Right ventricle myocardium inferior (tissue), 1 donor: ENCODE measurements around the gene ALKBH7. TPM values are rescaled to one million over a fixed set of nuclear protein-coding genes. Genes with fewer than 3 reads are reported as not detected.
"Not testable (repeated sequence)": the region's sequence is repeated elsewhere in the genome, so short reads cannot be mapped to it uniquely, and the experiment has no call there.

Source experiments
- ATAC-seq: fragments of 200-7000 bp; cut with Tn5 transposase; one replicate; pipeline ENCODE4 v1.9.1; 2020; ENCODE audit warnings: mild to moderate bottlenecking, moderate library complexity
- DNase-seq: peaks from one replicate; pipeline ENCODE4 v3.0.0; 2021; ENCODE audit errors: missing footprints
- intact Hi-C: fragments of 100-400 bp; cut with DNase I; formaldehyde crosslinking; loops from one replicate; pipeline ENCODE4 v1.11.0; 2022
- total RNA-seq: library from RNA; stranded (reverse); fragmentation: NEBNext Ultra II Directional; extraction: Animal tissue kit (Norgen Biotek cat#: 25700); gene quantifications from one replicate; pipeline ENCODE4 v1.2.1, GENCODE V29; 2021
- donor health status: DM: no; HTN: yes; CAD: no; lungs with severe emphysema.

Gene ALKBH7
- total RNA-seq, 1 donor from 2014 or later, result 134 TPM

- not testable (repeated sequence) for ATAC-seq, DNase-seq
- intact Hi-C loops, result loop anchor here (1.0 kb wide), 1 partner anchor 32 kb away; the partner anchor contains the start of gene GTF2F1
Observed at GRCh38 chr19:6360857-6361216, 11.8 kb upstream of the ALKBH7 start.

- ATAC-seq (no peak), DNase-seq (no peak)
- intact Hi-C loops, result no loop called here
Observed at GRCh38 chr19:6362027-6362350, 10.6 kb upstream of the ALKBH7 start.

GRCh38 chr19:6362351-6362801 lies 10.2 kb upstream of the ALKBH7 start:
- DNase-seq (no peak), ATAC-seq (no peak)
- intact Hi-C loops, result no loop called here

GRCh38 chr19:6364353-6364752 lies 8.2 kb upstream of the ALKBH7 start:
- ATAC-seq (no peak), DNase-seq (no peak)
- intact Hi-C loops, result no loop called here

- intact Hi-C loops, result loop anchor here (1.0 to 2.0 kb wide), 3 partner anchors 20 to 469 kb away; partner anchors contain the start of genes GTF2F1 and VMAC
- ATAC-seq (peak; percentile 90), DNase-seq (peak; percentile 100)
Observed at GRCh38 chr19:6373096-6373812, 660 bp downstream of the ALKBH7 start.

- no peak for DNase-seq
- intact Hi-C loops, result loop anchor here (1.0 to 2.0 kb wide), 3 partner anchors 19 to 469 kb away; partner anchors contain the start of genes GTF2F1 and VMAC
- no peak for ATAC-seq
Observed at GRCh38 chr19:6373813-6374108, 1.2 kb downstream of the ALKBH7 start.

- intact Hi-C loops, result no loop called here
- ATAC-seq, result no peak
Observed at GRCh38 chr19:6374161-6374709, 1.6 kb downstream of the ALKBH7 start.

GRCh38 chr19:6374711-6375410 lies 2.3 kb downstream of the ALKBH7 start:
- intact Hi-C loops, result no loop called here
- DNase-seq (no peak), ATAC-seq (no peak)

More at GRCh38 chr19:6374161-6374709, 1.6 kb downstream of the ALKBH7 start:
- DNase-seq, result no peak

- intact Hi-C loops, result no loop called here
- no peak for ATAC-seq
- DNase-seq, result no peak
Observed at GRCh38 chr19:6375411-6376010, 2.9 kb downstream of the ALKBH7 start, which contains the start of gene PSPN. TSS of gene PSPN (minus strand) at chr19:6375933. CDS start at chr19:6375849, 84 bp downstream.

- ATAC-seq (no peak), DNase-seq (no peak)
- intact Hi-C loops, result no loop called here
Observed at GRCh38 chr19:6376512-6377190, 4.1 kb downstream of the ALKBH7 start.

GRCh38 chr19:6378041-6378440 lies 5.4 kb downstream of the ALKBH7 start:
- intact Hi-C loops, result no loop called here
- ATAC-seq, result no peak
- no peak for DNase-seq

- no peak for ATAC-seq
- intact Hi-C loops, result no loop called here
- no peak for DNase-seq
Observed at GRCh38 chr19:6378486-6378885, 5.9 kb downstream of the ALKBH7 start.

GRCh38 chr19:6379744-6380143 lies 7.2 kb downstream of the ALKBH7 start:
- ATAC-seq (no peak), DNase-seq (no peak)
- intact Hi-C loops, result no loop called here

GRCh38 chr19:6381030-6381750 lies 8.6 kb downstream of the ALKBH7 start:
- ATAC-seq (no peak), DNase-seq (no peak)
- intact Hi-C loops, result no loop called here

GRCh38 chr19:6383188-6383587 lies 10.6 kb downstream of the ALKBH7 start:
- intact Hi-C loops, result no loop called here
- no peak for DNase-seq

GRCh38 chr19:6384381-6384780 lies 11.8 kb downstream of the ALKBH7 start:
- intact Hi-C loops, result no loop called here
- ATAC-seq (no peak), DNase-seq (no peak)

More at GRCh38 chr19:6383188-6383587, 10.6 kb downstream of the ALKBH7 start:
- no peak for ATAC-seq

- intact Hi-C loops, result no loop called here
- DNase-seq, result no peak
- ATAC-seq, result no peak
Observed at GRCh38 chr19:6387372-6387771, 14.8 kb downstream of the ALKBH7 start.
